HG02642 (cell line): ENCODE results near the gene EPX.

Source experiments
- ATAC-seq: cut with Tn5 transposase; IDR thresholded peaks from one replicate; pipeline ENCODE4 v1.9.1; 2021; ENCODE audit warnings: mild to moderate bottlenecking; ENCODE audit not compliant: unreplicated experiment, poor library complexity

The EPX gene

DNA sequence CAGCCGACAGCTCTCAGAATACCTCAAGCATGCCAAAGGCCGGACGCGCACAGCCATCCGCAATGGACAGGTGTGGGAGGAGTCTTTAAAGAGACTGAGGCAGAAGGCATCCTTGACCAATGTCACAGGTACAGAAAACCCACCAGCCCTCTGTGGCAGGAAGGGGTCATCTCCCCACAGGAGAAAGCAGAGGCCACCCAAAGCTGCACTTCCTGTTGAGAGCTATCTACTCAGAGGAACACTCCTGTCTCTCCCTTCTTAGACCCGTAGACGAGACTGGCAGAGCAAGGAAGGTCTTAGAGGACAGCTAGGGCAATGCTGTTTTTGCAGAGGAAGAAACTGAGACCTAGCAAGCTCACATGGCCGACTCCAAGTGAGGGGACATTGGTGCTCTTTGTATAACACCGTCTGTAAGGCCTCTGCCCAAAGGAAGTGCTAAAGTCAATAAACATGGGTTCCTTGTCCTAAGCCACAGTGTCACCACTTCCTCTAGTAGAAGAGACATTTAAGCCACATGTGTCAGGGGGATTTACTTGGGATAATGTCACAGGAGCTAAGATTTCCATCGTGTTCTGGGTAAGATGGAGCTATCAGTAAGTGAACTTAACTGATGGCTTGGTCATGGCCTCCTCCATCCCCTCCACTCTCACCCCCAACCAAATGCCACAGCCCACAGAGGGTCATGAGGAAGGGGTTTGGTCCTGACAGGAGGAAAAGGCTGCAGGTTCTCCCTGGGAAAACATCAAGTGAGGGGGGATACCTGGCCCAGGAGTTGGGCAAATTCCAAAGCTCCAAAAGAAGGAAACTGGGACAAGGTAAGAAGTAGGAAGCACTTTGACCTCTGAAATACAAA is 55.2 kb downstream of the EPX start:
- no peak for ATAC-seq

DNA sequence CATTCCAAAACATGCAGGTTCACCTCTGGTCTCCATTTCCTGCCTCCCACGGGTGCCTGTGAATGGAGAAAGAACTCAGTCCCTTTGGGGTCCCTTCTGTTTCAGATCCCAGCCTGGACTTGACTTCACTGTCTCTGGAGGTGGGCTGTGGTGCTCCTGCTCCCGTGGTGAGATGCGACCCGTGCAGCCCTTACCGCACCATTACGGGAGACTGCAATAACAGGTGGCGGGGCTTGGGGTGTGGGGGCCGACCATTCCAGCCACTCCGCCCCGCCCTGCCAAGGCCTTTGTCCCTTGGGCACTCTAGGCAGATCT is 56.4 kb downstream of the EPX start:
- no peak for ATAC-seq

GRCh38 chr17:58249270-58250133 is 57.0 kb downstream of the EPX start:
- ATAC-seq, result peak; percentile 78

DNA sequence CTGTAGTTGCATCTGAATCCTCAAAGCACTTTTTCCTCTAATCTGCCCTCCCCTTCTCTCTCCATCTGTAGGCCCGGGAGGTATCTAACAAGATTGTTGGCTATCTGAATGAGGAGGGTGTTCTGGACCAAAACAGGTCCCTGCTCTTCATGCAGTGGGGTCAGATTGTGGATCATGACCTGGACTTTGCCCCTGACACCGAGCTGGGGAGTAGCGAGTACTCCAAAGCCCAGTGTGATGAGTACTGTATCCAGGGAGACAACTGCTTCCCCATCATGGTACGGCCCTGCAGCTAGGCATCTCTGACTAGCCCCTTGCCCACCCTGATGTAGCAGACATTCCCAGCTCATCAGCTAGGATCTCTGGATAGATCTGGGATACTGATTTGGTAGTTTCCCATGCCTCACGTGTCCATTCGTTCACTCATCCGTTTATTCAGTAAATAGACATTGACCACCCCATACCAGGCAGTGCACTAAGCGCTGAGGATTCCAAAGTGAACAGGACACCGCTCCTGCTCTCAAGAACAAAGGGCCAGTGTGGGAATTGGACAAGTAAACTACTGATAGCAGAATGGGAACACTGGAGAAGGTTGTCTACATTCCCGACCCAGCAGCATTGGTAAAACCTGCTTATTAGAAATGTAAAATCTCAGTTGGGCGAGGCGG is 58.0 kb downstream of the EPX start:
- ATAC-seq, result no peak

- no peak for ATAC-seq
These were observed 59.6 kb downstream of the EPX start for GRCh38 chr17:58252141-58252540.

DNA sequence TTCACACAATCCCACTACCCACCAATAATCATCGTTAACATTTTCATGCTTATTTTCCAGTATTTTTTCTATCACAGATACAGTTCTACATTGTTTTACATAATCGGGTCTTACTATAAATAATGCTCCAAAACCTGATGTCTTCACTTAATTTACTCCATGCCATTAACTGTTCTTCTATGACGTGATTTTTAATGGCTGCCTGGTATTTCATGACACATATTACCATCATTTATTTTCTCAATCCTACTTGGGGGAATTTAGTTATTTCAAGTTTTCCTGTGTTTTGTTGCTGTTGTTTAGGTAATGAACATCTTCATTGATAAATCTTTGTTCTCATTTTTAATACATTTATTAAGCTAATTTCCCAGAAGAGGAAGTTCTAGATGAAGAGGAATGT is 60.6 kb downstream of the EPX start:
- ATAC-seq, result no peak
